HG02571 (cell line): ENCODE results near the gene GMPR2.
"Not testable (repeated sequence)": the region's sequence is repeated elsewhere in the genome, so short reads cannot be mapped to it uniquely, and the experiment has no call there.

Experiments used
- ATAC-seq: cut with Tn5 transposase; IDR thresholded peaks from one replicate; pipeline ENCODE4 v1.9.1; 2021; ENCODE audit warnings: mild to moderate bottlenecking, moderate library complexity; ENCODE audit not compliant: unreplicated experiment

Gene GMPR2

GRCh38 chr14:24226473-24226872 is 6.3 kb upstream of the GMPR2 start:
- no peak for ATAC-seq

- no peak for ATAC-seq
These were observed 3.8 kb upstream of the GMPR2 start for GRCh38 chr14:24228902-24229301.

GRCh38 chr14:24231263-24232120 is 1.2 kb upstream of the GMPR2 start:
- no peak for ATAC-seq

- ATAC-seq, result peak; percentile 72
These were observed 546 bp upstream of the GMPR2 start, which contains the start of gene NEDD8 for GRCh38 chr14:24232121-24232644. NEDD8 (minus strand) TSS chr14:24232367; CDS start chr14:24232267, 100 bp downstream.

- ATAC-seq, result no peak
These were observed 773 bp downstream of the GMPR2 start for GRCh38 chr14:24233538-24233866.

- no peak for ATAC-seq
These were observed 1.6 kb downstream of the GMPR2 start for GRCh38 chr14:24234095-24235005.

GRCh38 chr14:24235804-24236688 is 3.3 kb downstream of the GMPR2 start:
- ATAC-seq, result no peak

GRCh38 chr14:24236689-24237462 is 4.1 kb downstream of the GMPR2 start:
- no peak for ATAC-seq

GRCh38 chr14:24237463-24237955 is 4.8 kb downstream of the GMPR2 start:
- no peak for ATAC-seq

GRCh38 chr14:24238123-24238522 is 5.4 kb downstream of the GMPR2 start:
- ATAC-seq, result no peak

GRCh38 chr14:24238527-24239037 is 5.9 kb downstream of the GMPR2 start:
- no peak for ATAC-seq

GRCh38 chr14:24240110-24240918 is 7.6 kb downstream of the GMPR2 start:
- no peak for ATAC-seq

GRCh38 chr14:24241829-24242443 is 9.2 kb downstream of the GMPR2 start:
- peak; percentile 69 for ATAC-seq

- ATAC-seq, result no peak
These were observed 10.7 kb downstream of the GMPR2 start for GRCh38 chr14:24243336-24243836.

GRCh38 chr14:24245350-24245749 is 12.6 kb downstream of the GMPR2 start:
- ATAC-seq, result not testable (repeated sequence)

GRCh38 chr14:24246765-24247212 is 14.1 kb downstream of the GMPR2 start:
- no peak for ATAC-seq

GRCh38 chr14:24247422-24247821 is 14.7 kb downstream of the GMPR2 start:
- ATAC-seq, result no peak
